ENCODE data around the gene STK10.
A peak's percentile ranks its signal among the peaks of the same experiment; 100 is the strongest.

The STK10 gene

DNA sequence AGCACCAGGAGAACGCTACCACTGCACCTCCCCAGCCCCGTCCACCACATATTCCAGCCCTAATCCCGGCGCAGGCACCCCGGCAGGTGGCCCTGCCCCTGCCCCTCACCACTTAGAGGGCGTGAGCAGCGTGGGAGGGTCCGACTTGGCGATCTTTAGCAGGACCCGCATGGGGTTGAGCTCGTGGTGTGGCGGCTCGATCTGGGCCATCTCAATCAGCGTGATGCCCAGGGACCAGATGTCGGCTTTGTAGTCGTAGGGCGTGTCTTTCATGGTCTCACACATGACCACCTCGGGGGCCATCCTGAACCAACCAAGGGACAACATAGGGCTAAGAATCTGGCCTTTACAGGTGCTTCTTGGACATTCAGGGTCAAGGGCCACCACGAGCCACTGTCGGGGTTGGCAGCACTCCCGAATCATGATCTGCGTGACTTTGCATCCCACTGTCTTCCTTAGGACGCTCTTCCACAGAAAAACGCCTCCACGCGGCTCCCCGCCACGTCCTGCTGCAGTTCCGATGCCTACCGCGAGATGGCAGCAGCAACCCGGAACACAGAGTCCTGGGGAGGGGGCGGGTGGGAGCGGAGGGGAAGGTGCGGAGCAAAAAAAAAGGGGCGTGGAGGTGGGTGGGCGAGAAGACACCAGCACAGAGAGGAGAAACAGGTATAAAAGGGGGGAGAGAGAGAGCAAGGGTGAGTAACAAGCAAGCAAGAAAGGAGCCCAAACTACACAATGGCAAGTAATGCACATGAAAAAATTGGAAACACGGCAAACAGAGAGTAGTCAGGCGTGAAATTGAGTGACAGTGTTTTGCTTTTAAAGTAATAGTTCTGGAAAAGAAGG, 81.3 kb downstream of the STK10 start:
- peak in 1 of 2 experiments; percentile 11 for DNase-seq

DNA sequence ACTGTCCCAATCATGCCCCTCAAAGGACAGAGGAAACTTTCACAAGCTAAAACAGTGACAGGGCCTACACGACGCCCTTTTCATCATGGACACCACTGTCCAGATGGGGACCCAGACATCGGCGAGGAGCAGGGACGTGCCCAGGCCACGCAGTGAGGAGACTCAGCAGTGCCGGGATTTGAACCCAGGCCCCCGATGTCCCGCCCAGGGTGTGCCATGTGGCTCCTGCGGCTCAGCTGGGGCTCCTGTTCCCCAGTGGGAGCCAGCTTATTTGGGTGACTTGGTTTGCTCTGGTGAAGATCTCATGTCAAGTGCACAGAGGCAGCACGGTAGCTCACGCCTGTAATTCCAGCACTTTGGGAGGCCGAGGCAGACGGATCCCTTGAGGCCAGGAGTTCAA, 82.2 kb downstream of the STK10 start:
- no peak for DNase-seq

DNA sequence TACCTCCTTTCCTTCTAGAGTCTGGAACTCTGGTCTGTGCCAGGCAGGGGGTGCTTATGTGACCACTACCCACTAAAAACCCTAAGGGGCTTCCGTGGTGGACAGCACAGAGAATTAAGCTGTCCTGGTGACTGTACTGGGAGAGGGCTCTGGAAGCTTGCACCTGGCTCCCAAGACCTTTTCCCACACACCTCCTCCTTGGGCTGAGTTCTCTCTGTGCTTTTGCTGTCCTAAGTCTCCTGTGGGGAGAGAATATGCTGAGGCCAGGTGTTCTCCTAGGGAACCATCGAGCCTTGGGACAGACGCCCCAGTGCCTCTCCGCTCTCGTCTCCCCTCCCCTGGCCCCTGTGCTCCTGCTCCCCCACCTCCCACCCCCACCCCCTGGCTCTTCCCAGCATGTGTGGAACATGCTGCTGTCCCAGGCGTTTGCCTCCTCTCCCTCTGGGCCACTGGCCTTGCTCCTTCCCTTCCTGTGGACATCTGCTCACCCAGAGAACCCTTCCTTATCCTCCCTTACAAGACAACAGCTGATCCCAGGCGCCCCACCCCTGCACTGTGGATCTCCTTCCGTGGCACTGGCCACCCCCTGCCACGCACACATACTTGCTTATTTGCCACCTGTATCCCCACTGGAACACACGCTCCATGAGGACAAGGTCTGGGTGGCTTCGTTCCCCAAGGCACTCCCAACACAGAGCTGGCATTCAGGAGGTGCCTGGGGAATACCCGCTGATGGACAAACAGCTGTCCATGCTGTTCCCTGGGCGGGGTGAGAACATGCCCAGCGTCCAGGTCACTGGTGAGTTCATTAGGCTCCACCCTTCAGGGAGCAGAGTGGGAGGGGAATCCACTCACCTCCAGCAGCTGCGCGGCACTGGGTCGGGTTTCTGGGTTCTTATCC, 83.0 kb downstream of the STK10 start:
- DNase-seq: no peak

DNA sequence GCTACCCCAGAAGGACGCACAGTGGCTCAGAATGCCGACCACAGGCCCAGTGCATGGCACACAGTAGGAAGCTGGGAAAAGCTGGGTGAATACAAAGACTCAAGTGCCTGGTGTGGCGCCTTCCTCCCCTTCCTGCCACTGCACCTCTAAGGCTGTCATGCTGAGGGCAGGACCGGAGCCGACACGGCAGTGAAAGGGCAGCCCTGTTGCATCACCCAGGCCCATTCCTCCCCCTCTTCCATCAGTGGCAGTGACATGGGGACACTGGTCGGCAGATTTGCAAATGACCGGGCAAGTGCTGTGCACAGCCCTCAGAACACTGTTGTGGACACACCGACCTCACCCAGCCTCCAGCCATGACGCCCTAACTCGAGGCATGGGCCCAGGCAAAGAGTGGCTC, 84.0 kb downstream of the STK10 start:
- no peak for DNase-seq

DNA sequence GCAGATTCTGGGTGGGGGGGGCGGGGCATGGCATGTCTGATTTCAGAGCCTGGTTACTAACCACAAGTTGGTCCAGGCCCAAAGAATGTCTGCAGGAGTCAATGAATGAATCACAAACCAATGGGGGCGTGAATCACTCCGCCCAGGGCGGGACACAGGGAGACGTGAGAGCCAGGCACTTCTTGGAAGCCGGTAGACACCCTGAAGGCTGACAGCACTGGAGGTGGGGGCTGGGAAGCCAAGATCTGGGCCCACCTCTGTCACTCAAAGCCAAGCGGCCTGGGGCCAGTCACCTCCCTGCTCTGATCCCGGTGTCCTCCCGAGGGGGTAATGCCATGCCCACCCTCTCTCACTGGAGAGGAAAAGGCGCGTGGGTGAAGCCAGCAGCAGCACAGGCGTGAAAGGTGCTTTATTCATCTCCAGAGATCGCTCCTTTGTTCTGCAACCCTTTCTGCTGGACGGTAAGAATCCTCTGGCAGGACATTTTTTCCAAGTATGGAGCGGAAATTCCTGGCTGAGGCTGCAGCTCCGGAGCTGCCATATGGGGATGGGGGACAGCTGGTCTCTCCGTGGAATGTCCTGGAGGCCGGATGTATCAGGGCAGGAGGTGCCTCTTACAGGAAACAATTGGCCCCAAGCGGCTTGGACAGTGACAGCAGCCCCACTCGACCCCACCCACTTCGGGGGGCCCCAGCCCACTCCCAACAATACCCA, 85.0 kb downstream of the STK10 start:
- no peak for DNase-seq

DNA sequence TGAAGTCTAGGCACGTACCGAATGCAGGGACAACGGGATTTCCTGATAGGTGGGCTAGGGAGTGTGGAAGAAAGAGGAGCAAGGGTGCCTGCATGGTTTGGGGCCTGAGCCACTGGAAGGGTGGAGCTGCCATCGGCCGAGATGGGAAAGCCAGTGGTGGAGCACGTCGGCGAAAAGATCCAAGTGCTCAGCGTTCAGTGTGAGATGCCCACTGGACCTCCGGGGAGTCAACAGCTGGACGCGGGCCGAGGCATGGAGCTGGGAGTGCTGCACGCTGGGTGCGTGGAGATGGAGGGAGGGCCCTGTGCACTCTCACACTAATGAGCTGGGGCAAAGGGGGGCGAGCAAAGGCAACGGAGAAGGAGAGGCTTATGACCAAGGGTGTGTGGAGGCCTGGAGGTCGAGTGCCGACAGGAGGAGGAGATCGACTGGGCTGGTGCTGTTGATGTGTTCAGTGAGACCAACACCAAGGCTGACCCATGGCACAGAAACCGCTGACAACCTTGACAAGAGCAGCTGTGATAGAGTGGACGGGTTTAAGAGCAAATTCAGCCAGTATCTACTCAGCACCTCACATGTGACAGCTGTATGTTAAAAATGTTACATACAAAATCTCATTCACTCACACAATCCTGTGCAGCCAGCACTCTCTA, 85.7 kb downstream of the STK10 start:
- no peak for DNase-seq

DNA sequence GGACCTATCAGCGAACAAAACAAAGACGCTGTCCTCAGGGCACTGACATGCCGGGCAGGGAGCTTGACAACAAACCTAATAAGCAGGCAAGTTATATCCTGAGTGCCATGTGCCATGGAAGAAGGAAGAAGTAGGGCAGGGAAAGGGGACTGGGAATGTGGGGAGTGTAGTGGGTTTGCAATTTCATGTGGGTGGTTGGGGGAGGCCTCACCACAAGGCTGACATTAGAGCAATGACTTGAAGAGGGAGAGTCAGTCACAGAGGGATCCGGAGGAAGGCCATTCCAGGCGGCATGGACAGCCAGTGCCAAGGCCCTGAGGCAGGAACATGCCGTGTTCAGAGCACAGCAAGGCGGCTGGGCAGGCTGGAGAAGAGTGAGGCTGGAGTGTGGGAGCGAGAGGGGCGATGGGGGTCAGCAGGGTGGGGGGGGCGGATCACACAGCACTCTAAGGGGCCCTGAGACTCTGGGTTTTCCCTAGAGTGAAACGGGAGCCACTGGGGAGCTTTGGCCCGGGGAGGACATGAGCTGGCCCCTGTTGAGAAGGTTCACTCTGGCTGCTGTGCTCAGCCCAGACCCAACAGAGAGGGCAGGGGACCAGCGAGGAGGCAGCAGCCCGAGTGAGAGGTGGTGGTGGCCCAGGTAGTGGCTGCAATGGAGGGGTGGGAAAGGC, 86.3 kb downstream of the STK10 start:
- no peak for DNase-seq

DNA sequence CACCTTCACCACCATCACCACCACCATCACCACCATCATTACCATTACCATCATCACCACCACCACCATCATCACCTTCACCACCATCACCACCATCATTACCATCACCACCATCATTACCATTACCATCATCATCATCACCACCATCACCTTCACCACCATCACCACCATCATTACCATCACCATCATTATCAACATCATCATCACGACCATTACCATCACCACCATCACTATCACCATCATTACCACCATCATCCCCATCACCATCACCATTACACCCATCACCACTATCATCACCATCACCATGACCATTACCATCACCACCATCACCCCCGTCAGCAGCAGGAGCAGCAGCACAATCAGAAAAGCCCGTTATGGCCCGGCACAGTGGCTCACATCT, 89.1 kb downstream of the STK10 start:
- no peak for DNase-seq

DNA sequence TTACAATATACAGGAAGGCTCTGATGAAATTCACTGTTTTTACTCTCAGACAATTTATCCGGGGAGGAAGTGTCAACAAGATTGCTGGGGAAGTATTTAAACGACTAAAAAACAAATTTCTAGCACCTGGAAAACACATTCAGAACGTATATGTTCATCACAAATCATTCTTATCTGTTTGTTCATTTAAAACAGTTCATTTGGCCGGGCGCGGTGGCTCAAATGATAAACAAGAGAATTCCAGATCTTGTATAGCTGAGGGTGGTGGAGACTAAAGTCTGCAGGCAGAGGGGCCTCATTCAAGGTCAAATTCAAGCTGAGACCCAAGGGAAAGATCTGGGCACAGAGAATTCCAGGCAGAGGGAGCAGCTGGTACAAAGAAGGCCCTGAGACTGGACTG, 90.0 kb downstream of the STK10 start:
- no peak for DNase-seq

DNA sequence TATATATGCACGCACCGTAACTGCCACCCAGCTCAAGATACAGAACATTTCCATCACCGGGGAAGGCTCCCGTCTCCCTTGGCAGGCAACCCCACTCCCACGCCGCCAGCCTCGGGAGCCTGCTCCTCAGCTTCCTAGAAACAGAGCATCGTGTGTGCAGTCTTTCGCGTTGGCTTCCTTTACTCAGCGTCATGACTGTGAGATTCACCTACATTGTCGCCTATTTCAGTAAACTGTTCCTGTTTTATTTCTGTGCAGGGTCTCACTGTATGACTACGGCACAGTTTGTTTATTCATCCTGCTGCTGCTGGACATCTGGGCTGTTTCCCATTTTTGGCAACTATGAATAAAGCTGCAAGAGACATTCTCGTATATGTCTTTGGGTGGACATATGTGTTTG, 90.7 kb downstream of the STK10 start:
- DNase-seq: no peak

DNA sequence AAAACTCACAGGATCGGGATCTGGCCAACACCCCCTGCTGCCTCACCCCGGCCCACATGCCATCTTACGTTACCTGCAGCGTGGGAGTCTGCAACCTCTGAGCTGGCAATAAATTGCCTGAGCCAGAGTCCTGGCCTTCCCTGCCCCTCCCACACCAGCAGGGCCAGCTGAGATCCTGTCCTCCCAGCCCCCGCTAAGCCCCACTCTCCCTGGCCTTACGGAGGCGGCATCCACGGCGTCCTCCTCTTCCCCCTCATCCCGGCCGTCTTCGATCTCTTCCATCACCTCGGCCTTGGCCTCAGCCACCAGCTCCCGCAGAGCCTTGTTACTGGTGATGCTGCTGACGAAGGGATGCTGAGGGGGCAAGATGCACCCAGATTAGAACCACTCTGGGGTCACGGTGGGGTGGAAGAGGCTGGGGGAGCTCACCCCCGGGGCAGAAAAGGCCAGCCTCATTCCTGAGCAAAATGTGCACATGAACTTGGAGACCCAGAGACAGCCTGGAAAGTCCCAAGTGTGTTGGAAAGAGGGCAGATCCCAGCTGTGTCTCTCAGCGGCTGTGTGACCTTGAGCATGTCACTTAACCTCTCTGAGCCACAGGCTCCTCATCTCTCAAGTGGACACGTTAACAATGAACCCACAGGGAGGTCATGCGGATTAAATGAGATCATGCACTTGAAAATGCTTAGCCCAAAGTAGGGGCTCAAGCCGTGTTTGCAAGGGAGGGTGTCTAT, 91.7 kb downstream of the STK10 start:
- no peak for DNase-seq

DNA sequence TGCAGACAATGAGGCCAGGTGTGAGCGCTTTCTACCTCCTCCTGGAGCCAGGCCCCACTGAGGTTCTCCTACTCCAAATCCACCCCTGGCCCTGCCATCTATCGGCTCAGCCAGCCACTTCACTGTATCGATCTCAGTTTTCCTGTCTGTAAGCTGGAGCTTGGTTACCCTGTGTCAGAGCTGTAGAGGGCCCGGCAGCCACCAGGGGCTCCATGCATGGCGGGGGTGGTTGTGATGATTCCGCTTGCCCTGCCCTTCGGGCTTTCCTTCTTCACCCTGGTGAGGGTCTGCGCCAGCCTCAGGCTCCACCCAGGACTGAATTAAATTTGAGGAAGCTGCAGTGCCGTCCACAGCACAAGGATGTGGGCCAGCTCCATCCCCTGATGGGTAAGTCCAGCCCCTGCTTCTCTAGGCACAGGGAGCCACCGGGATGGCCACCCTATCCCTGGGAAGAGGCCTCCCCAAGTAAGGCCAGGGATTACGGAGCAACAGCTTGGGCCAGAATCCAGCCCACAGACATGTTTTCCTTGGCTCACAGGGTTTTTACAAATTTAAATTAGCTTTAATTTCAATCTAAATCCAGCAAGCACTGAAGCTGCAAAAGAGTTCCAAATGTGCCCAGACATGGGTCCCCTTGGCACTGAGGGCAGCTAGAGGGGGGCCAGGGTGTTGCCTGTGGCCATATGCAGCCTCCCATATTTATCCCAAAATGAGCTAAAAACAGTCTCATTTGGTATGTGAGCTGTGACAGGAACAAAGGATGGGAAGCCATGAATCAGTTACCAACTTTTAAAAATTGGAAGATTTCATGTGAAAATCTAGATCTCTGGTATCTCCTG, 92.4 kb downstream of the STK10 start:
- no peak for DNase-seq

DNA sequence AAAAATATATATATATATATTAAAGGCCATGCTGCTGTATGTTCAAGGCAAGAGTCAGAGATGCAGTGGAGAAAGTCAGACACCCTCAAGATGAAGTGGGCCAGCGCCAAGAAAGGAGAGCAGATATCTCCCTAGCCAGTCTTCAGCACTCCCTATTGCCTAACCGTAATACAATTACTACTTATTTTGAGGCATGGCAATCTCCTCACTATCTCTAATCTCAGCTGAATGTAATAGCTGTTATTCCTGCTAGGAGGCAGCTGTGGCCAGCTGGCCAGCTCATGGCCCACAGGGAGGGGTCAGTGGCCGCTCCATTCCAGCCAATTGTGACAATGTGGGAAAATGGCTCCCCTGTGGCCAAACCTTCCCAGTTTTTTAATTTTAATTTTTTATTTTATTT, 94.1 kb downstream of the STK10 start:
- no peak for DNase-seq

DNA sequence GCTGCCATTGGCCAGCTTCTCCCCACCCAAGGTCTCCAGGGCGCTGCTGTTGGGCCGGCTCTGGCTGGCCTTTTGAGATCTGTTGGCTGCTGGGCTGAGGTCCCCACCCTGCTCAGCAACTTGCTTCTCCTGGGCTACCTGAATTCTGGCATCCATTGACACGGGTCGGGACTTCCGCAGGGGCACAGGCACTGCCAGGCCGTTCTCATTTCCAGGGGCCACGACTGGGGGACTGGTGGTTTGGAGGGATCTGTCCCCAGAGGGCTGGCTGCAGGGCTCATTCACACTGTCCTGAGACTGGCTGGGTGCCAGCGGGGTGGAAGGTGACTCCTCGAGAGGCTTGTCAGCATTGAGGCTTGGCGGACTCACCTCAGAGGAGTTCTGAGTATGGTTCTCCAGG, 94.5 kb downstream of the STK10 start:
- no peak for DNase-seq

DNA sequence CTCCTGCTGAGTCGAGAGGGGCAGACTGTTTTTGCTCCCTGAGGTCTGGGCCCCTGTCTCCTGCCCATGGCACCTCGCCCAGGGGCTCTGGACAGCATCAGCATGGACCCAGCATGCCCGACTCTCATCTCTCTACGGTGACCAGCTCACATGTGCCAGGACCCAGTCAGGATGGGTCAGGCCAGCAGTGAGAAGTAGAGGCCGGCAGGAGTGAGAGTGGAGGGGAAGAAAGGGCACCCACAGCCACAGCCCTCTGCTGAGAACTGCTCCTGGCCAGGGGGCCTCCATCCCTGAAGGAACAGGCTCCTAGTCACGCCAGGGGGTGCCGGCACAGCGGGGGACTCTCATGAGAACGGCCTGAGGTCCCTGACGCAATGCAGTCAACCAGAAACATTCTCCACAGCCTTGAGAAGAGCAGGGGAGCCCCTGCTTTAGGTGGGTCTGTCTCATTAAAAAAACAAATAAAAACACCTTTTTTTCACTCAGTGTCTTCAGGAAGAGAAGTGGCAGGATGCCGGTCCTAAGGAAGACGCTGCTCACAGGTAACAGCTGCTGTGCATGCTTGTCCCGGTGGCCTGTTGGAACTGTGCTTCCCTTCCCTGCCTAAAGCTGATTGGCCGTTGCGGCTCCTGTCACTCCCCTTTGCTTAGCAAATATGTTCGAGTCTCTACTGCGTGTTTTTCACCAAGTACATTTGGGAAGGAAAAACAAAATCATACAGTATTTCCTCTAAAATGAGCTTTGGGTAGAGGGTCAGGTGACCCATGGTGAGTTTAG, 95.9 kb downstream of the STK10 start:
- DNase-seq: no peak

DNA sequence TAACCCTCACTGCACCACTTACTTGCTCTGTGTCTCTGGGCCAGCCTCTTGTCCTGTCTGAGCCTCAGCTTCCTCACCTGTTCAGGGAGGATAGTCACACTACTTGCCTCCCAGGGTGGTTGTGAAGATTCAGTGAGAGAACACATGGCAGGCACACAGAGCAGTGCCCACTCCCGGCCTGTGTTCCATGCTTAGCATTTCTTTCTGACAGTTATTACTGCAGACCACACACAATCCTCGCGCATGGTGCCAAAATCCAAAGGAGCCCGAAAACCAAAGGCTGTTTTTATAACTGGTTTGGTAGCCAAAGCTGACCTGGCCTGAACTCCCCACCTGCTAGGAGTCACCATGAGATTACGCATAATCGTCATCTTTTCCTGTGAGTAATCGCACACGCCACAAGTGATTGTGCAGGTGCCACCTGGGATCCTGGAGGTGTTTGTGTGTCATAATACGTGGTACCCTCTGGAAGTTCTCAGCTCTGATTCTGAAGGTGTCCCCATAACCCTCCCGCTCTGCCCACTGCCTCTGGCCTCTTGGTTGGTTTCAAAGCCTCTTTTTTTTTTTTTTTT, 97.0 kb downstream of the STK10 start:
- no peak for DNase-seq

DNA sequence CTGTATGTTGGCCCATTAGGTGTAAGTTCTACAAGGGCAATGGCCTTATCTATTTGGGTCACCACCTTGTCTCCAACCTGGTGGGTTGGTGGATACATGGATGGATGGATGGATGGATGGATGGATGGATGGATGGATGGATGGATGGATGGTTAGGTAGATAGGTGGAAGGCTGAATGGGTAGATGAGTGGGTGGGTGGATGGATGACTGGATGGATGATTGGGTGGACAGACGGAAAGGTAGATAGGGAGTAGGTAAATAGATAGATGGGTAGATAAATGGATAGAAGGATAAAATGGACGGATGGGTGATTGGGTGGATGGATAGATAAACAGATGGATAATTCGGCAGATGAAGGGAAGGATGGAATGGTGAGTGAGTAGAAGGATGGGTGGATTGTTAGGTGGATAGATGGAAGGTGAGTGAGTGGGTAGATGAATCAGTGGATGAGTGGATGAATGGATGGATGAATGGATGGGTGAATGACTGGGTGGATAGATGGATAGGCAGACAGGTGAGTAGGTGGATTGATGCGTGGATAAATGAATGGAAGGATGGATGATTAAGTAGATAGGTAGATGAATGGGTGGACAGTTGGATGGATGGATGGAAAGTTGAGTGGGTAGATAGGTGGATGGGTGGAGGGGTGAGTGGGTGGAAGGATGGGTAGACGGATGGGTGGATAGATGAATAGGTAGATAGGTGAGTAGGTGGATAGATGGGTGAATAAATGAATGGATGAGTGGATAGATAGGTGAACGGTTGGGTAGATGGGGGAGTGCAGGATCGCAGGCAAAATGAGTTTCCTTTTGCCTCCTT, 98.5 kb downstream of the STK10 start:
- no peak for DNase-seq

DNA sequence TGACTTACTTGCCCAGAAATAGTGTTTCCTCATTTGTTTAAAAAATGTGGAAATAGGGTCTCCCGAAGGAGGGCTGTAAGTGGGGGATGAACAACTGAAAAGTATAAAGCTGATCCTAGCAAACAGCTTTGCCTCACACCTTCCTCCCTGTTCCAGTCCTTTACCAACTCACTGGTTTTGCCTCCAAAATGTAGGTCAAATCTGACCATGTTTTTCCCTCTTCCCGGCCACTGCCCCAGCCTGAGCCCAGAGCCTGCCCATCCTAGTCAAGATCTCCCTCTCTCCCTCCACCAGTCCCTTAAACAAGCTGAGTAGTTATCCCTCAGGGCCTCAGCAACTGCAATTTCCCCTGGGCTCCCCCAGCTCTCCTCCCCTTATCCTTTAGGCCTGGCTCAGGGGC, 99.2 kb downstream of the STK10 start:
- DNase-seq: no peak

All from AML-193 (cell line).